Gastrocnemius medialis (tissue), 4 donors: ENCODE results near the gene SETBP1.

ENCODE experiments used
- CTCF ChIP-seq, 5 experiments: fragments of 450-650 bp in 3 of 5; fragments of 200-600 bp in 2 of 5; sonication (generic) in 2 of 5; IDR thresholded peaks in 4 of 5; conservative IDR thresholded peaks in 1 of 5; 1 replicate in 4 of 5; 2 replicates in 1 of 5; pipeline ENCODE4 v1.5.1; 2016 to 2019; ENCODE audit warnings: antibody characterized with exemption in 5 of 5, mild to moderate bottlenecking in 3 of 5, moderate library complexity in 3 of 5
- POLR2A ChIP-seq, 2 donors: fragments of 450-650 bp; IDR thresholded peaks; one replicate each; pipeline ENCODE4 v1.6.1; 2017; ENCODE audit warnings: antibody characterized with exemption in 2 of 2, mild to moderate bottlenecking in 2 of 2, moderate library complexity in 2 of 2

GRCh38 chr18:45061359-45061758, 380.7 kb downstream of the SETBP1 start:
- no peak for TF ChIP-seq CTCF (IDR thresholded peaks at IDR 0.05 in 4 of 5, conservative IDR thresholded peaks at IDR 0.05 in 1 of 5)
- TF ChIP-seq POLR2A (IDR thresholded peaks at IDR 0.05), result no peak
